H1 (cell line): ENCODE data around the gene MCF2L. TPM values are rescaled to one million over a fixed set of nuclear protein-coding genes. Genes with fewer than 3 reads are reported as not detected.

Experiments
- CTCF ChIA-PET: fragments of 300-600 bp; sonication (Branson Sonifier 250); formaldehyde crosslinking; loops from one replicate; lab custom pipeline; 2021; ENCODE audit not compliant: partially characterized antibody; lab: Charles Lee
- POLR2A ChIA-PET: fragments of 300-600 bp; sonication (Branson Sonifier 250); formaldehyde crosslinking; loops from one replicate; lab custom pipeline; 2021; ENCODE audit warnings: inconsistent platforms; ENCODE audit not compliant: partially characterized antibody; lab: Charles Lee
- DNase-seq, 2 experiments: peaks; one replicate each; pipeline versions ENCODE4 v3.0.0 to v3.0.0-alpha.2; 2010 to 2022; ENCODE audit warnings: low spot score in 2 of 2, low read depth in 1 of 2, mixed read lengths in 1 of 2
- FAIRE-seq: peaks from 2 replicates; lab custom pipeline; 2011; peaks lifted over from hg19 to GRCh38; lab: Jason Lieb, UNC
- H2AFZ ChIP-seq: 2 replicates; pipeline ENCODE4 v1.8.1; 2012; ENCODE audit warnings: low read length, inconsistent platforms
- H2AK5ac ChIP-seq: 2 replicates; pipeline ENCODE4 v1.6.1; 2013; ENCODE audit warnings: low read depth, low read length
- H2BK120ac ChIP-seq: replicated peaks from 2 replicates; pipeline ENCODE3; 2013; ENCODE audit warnings: low read depth, low read length, inconsistent platforms
- H2BK12ac ChIP-seq: 2 replicates; pipeline ENCODE4 v1.6.1; 2013; ENCODE audit warnings: low read depth, low read length
- H2BK15ac ChIP-seq: 2 replicates; pipeline ENCODE4 v1.6.1; 2013; ENCODE audit warnings: low read length
- H2BK20ac ChIP-seq: 2 replicates; pipeline ENCODE4 v1.6.1; 2013; ENCODE audit warnings: low read length
- H2BK5ac ChIP-seq: 2 replicates; pipeline ENCODE4 v1.6.1; 2013; ENCODE audit warnings: low read depth, low read length
- H3K14ac ChIP-seq: 2 replicates; pipeline ENCODE4 v1.6.1; 2013; ENCODE audit warnings: inconsistent platforms; ENCODE audit not compliant: insufficient read length
- H3K18ac ChIP-seq: 2 replicates; pipeline ENCODE4 v1.6.1; 2013; ENCODE audit warnings: low read length; ENCODE audit errors: extremely low read depth
- H3K23ac ChIP-seq: 2 replicates; pipeline ENCODE4 v1.6.1; 2013; ENCODE audit warnings: inconsistent platforms; ENCODE audit not compliant: insufficient read length
- H3K23me2 ChIP-seq: 2 replicates; pipeline ENCODE4 v1.6.1; 2013; ENCODE audit warnings: low read depth, low read length
- H3K27ac ChIP-seq: 2 replicates; pipeline ENCODE4 v1.6.1; 2011; ENCODE audit warnings: low read depth, low read length, inconsistent platforms
- H3K27me3 ChIP-seq, 4 experiments: replicated peaks in 1 of 4; 1 replicate in 1 of 4; 2 replicates in 3 of 4; pipeline versions ENCODE4 v1.6.1 to v1.8.1; 2011 to 2013; ENCODE audit warnings: low read length in 3 of 4, mild to moderate bottlenecking in 3 of 4, inconsistent platforms in 2 of 4, mixed read lengths in 2 of 4, moderate library complexity in 1 of 4; ENCODE audit not compliant: control insufficient read depth in 3 of 4, insufficient read depth in 3 of 4; ENCODE audit errors: extremely low read depth in 1 of 4
- H3K36me3 ChIP-seq, 4 experiments: 2 replicates each; pipeline versions ENCODE4 v1.6.1 to v1.8.1; 2011 to 2013; ENCODE audit warnings: mild to moderate bottlenecking in 4 of 4, low read length in 3 of 4, moderate library complexity in 2 of 4, control low read depth in 1 of 4, inconsistent platforms in 1 of 4; ENCODE audit not compliant: insufficient read depth in 4 of 4, control insufficient read depth in 2 of 4
- H3K4ac ChIP-seq: replicated peaks from 2 replicates; pipeline ENCODE3; 2013; ENCODE audit warnings: low read length, low read depth, mixed read lengths, inconsistent platforms; ENCODE audit not compliant: insufficient read length
- H3K4me1 ChIP-seq, 4 experiments: replicated peaks in 1 of 4; 1 replicate in 1 of 4; 2 replicates in 3 of 4; pipeline versions ENCODE4 v1.6.1 to v1.8.1; 2011 to 2013; ENCODE audit warnings: low read length in 3 of 4, inconsistent platforms in 2 of 4, mixed read lengths in 1 of 4; ENCODE audit not compliant: insufficient read depth in 4 of 4, control insufficient read depth in 3 of 4
- H3K4me2 ChIP-seq, 2 experiments: 2 replicates each; pipeline versions ENCODE4 v1.6.1 to v1.8.1; 2011 to 2013; ENCODE audit warnings: low read depth in 2 of 2, low read length in 2 of 2, control low read depth in 1 of 2, inconsistent platforms in 1 of 2, mild to moderate bottlenecking in 1 of 2; ENCODE audit not compliant: insufficient read depth in 1 of 2
- H3K4me3 ChIP-seq, 4 experiments: fragments of 200-600, 300-600 bp in 1 of 4; sonication (generic), shearing (Covaris generic), sonication (Bioruptor Twin) in 1 of 4; 2 replicates each; pipeline versions ENCODE4 v1.5.1 to v1.8.1; 2011 to 2016; ENCODE audit warnings: low read length in 4 of 4, low read depth in 3 of 4, control low read depth in 2 of 4, inconsistent platforms in 2 of 4, mild to moderate bottlenecking in 2 of 4, mixed read lengths in 1 of 4, moderate library complexity in 1 of 4; ENCODE audit not compliant: insufficient read depth in 2 of 4; ENCODE audit errors: extremely low read depth in 1 of 4
- H3K56ac ChIP-seq: replicated peaks from 2 replicates; pipeline ENCODE3; 2013; ENCODE audit warnings: low read depth, mild to moderate bottlenecking, mixed read lengths, low read length, inconsistent platforms; ENCODE audit not compliant: insufficient read length
- H3K79me1 ChIP-seq: 2 replicates; pipeline ENCODE4 v1.6.1; 2013; ENCODE audit warnings: low read depth, low read length, control low read depth
- H3K79me2 ChIP-seq, 2 experiments: 2 replicates each; pipeline versions ENCODE4 v1.6.1 to v1.8.1; 2012 to 2013; ENCODE audit warnings: low read length in 2 of 2, mild to moderate bottlenecking in 2 of 2, inconsistent platforms in 1 of 2; ENCODE audit not compliant: insufficient read depth in 2 of 2, control insufficient read depth in 1 of 2
- H3K9ac ChIP-seq, 4 experiments: replicated peaks in 1 of 4; 1 replicate in 1 of 4; 2 replicates in 3 of 4; pipeline versions ENCODE4 v1.6.1 to v1.8.1; 2011 to 2013; ENCODE audit warnings: low read depth in 3 of 4, low read length in 3 of 4, control low read depth in 2 of 4, mild to moderate bottlenecking in 2 of 4, moderate library complexity in 2 of 4, inconsistent platforms in 1 of 4; ENCODE audit errors: extremely low read depth in 1 of 4
- H3K9me3 ChIP-seq, 2 experiments: 2 replicates each; pipeline versions ENCODE4 v1.6.1 to v1.8.1; 2012 to 2013; ENCODE audit warnings: mild to moderate bottlenecking in 2 of 2, moderate library complexity in 2 of 2, control low read depth in 1 of 2, inconsistent platforms in 1 of 2, low read depth in 1 of 2, low read length in 1 of 2, mixed read lengths in 1 of 2; ENCODE audit not compliant: insufficient read depth in 2 of 2
- H4K20me1 ChIP-seq, 2 experiments: replicated peaks in 1 of 2; 2 replicates each; pipeline versions ENCODE3 to v1.8.1; 2011 to 2013; ENCODE audit warnings: inconsistent platforms in 2 of 2, low read length in 2 of 2, mild to moderate bottlenecking in 1 of 2; ENCODE audit not compliant: insufficient read depth in 2 of 2, control insufficient read depth in 1 of 2
- H4K5ac ChIP-seq: 2 replicates; pipeline ENCODE4 v1.6.1; 2013; ENCODE audit warnings: low read length, low read depth, mixed read lengths, inconsistent platforms; ENCODE audit not compliant: insufficient read length
- H4K8ac ChIP-seq: 2 replicates; pipeline ENCODE4 v1.8.0; 2013; ENCODE audit warnings: mild to moderate bottlenecking, moderate library complexity, low read length, inconsistent platforms; ENCODE audit not compliant: insufficient read depth; ENCODE audit errors: extremely low read depth
- H4K91ac ChIP-seq: replicated peaks from 2 replicates; pipeline ENCODE3; 2013; ENCODE audit warnings: low read length, mixed read lengths, inconsistent platforms; ENCODE audit not compliant: insufficient read length
- CEBPB ChIP-seq: IDR thresholded peaks from 2 replicates; pipeline ENCODE4 v1.6.1; 2012; ENCODE audit warnings: low read depth, low read length
- FOSL1 ChIP-seq: IDR thresholded peaks from 2 replicates; pipeline ENCODE4 v1.6.1; 2011; ENCODE audit warnings: mild to moderate bottlenecking, low read depth, low read length, moderate library complexity; ENCODE audit not compliant: insufficient read depth
- GABPA ChIP-seq: IDR thresholded peaks from 2 replicates; pipeline ENCODE4 v1.6.1; 2011; ENCODE audit warnings: mild to moderate bottlenecking, low read length, moderate library complexity, borderline replicate concordance; ENCODE audit not compliant: insufficient read depth
- KDM1A ChIP-seq: fragments of 200-600, 300-600 bp; sonication (generic); IDR thresholded peaks from 2 replicates; pipeline ENCODE4 v1.7.1; 2016; ENCODE audit warnings: mild to moderate bottlenecking, low read length, borderline replicate concordance
- KDM5A ChIP-seq: fragments of 200-600 bp; IDR thresholded peaks from 2 replicates; pipeline ENCODE4 v1.7.1; 2012; ENCODE audit warnings: mild to moderate bottlenecking, low read length, inconsistent platforms, mixed read lengths
- TCF12 ChIP-seq: IDR thresholded peaks from 2 replicates; pipeline ENCODE4 v1.6.1; 2011; ENCODE audit warnings: low read depth, mild to moderate bottlenecking, low read length
- WGBS, 2 experiments: shearing (Covaris generic) in 1 of 2; methylation state at CpG; one replicate each; pipeline versions ENCODE4 v1.1.6 to v1.1.7; 2013 to 2015; ENCODE audit warnings: low lambda C conversion rate in 2 of 2, mixed read lengths in 2 of 2, inconsistent platforms in 1 of 2, low coverage in 1 of 2, missing lambda C conversion rate in 1 of 2; ENCODE audit not compliant: insufficient replicate concordance in 2 of 2, insufficient coverage in 1 of 2, insufficient read length in 1 of 2; ENCODE audit errors: extremely low coverage in 1 of 2, missing lambda C conversion rate in 1 of 2; 5-methylcytosine and 5-hydroxymethylcytosine counted together
- polyA plus RNA-seq, 7 experiments: library from polyadenylated mRNA; depleted of rRNA in 3 of 7; stranded (reverse) in 5 of 7; unstranded in 2 of 7; fragments of >200 nt in 5 of 7; fragments of 200-250 nt in 2 of 7; gene quantifications; 1 replicate in 5 of 7; 2 replicates in 1 of 7; 4 replicates in 1 of 7; pipeline versions ENCODE4 v1.2.1 to v1.2.3, GENCODE V29; 2011 to 2013; ENCODE audit warnings: missing spikeins in 2 of 7, mixed read lengths in 2 of 7
- total RNA-seq: library from RNA; stranded (reverse); fragmentation: NEBNext Ultra II Directional; extraction: Animal tissue kit (Norgen Biotek cat#: 25700); gene quantifications from 2 replicates; pipeline ENCODE4 v1.2.1, GENCODE V29; 2021
- TF ChIP-seq, protein P1 (sequence below), 3 experiments: IDR thresholded peaks; 1 replicate in 2 of 3; 2 replicates in 1 of 3; pipeline versions ENCODE4 v1.5.1 to v1.6.1; 2011; ENCODE audit warnings: low read length in 3 of 3, mild to moderate bottlenecking in 3 of 3, inconsistent platforms in 2 of 3, low read depth in 1 of 3, moderate library complexity in 1 of 3; ENCODE audit not compliant: insufficient read depth in 1 of 3; ENCODE audit errors: control extremely low read depth in 1 of 3

Gene MCF2L
- total and polyA plus RNA-seq, 2 of the 8 experiments (the other 6 are each of a cell fraction or from before 2014, with no cell fraction given), result 10.1 to 24.4 TPM

DNA sequence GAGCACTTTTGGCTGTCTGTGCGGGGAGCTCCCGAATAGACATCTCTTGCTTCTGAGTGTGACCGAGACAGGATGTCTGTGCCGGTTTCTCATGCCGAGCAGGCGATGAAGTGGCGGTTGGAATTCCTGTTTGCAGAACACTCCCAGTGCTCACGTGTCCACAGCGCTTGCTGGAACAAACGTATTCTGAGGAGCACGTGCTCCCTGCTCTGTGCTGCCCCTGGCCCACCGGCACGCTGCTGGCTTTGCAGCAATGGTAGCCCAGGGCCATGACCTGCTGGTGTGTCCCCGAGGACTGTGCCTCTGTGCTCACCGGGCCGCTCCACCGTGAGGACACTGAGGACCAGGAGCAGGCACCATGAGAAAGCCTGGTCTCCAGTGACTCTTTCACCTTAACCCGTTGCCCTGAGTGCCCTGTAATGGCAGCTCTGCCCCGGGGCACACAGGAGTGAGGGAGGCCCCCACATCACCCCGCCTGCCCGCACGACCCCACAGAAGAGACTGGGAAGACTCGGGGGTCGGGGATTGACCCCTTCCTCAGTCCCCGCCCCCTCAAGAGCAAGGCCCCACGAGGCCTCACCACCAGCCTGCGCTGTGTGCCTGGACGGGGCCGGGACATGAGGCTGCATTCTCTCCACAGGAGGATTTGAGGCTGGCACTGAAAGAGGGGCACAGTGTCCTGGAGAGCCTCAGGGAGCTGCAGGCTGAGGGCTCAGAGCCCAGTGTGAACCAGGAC lies 96.6 kb downstream of the MCF2L start:
- no peak overlapping the region for H3K4ac ChIP-seq
- peaks cover 0 to 6% (median 0%) of the 10 kb centered on the region in 4 experiments; a peak in 2 of 7 replicates for H3K4me1 ChIP-seq
- no peaks in the 10 kb centered on the region for H3K36me3 ChIP-seq
- FAIRE-seq (no peak), DNase-seq (no peak)
- no peak overlapping the region for H3K14ac ChIP-seq
- no peak overlapping the region for H3K18ac ChIP-seq
- ChIA-PET POLR2A (interaction anchor here (0.6 to 0.7 kb wide), 2 partner anchors 42 to 295 kb away, joined by 3 read pairs; no protein-coding TSS in a partner anchor), CTCF (interaction anchor here (0.6 to 2.8 kb wide), 9 partner anchors 18 to 382 kb away, joined by 3 to 19 read pairs (median 4); no protein-coding TSS in a partner anchor)
- WGBS, 2 experiments, result 84% methylated on average over 23 of the region's 29 CpGs; no CpG with 5 or more reads in 1 of the 2 experiments
- H2AFZ ChIP-seq, result no peak overlapping the region
- H2BK5ac ChIP-seq, result no peak overlapping the region
- H4K5ac ChIP-seq, result no peak overlapping the region
- no peak overlapping the region for H3K27ac ChIP-seq
- H3K56ac ChIP-seq, result no peak overlapping the region
- no peak overlapping the region for H4K91ac ChIP-seq
- H3K27me3 ChIP-seq, result no peaks in the 10 kb centered on the region
- H2BK120ac ChIP-seq, result no peak overlapping the region
- H3K23ac ChIP-seq, result no peak overlapping the region
- H3K9ac ChIP-seq, result no peak overlapping the region
- H2BK15ac ChIP-seq, result no peak overlapping the region
- H3K79me1 ChIP-seq, result no peaks in the 10 kb centered on the region
- TF ChIP-seq, protein P1, sequence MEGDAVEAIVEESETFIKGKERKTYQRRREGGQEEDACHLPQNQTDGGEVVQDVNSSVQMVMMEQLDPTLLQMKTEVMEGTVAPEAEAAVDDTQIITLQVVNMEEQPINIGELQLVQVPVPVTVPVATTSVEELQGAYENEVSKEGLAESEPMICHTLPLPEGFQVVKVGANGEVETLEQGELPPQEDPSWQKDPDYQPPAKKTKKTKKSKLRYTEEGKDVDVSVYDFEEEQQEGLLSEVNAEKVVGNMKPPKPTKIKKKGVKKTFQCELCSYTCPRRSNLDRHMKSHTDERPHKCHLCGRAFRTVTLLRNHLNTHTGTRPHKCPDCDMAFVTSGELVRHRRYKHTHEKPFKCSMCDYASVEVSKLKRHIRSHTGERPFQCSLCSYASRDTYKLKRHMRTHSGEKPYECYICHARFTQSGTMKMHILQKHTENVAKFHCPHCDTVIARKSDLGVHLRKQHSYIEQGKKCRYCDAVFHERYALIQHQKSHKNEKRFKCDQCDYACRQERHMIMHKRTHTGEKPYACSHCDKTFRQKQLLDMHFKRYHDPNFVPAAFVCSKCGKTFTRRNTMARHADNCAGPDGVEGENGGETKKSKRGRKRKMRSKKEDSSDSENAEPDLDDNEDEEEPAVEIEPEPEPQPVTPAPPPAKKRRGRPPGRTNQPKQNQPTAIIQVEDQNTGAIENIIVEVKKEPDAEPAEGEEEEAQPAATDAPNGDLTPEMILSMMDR (IDR thresholded peaks at IDR 0.05; ENCODE audit: control extremely low read depth in 1 of 3, insufficient read depth in 1 of 3, low read depth in 1 of 3, low read length in 3 of 3), result no peak
- TF ChIP-seq KDM5A (no peak), TCF12 (no peak), GABPA (no peak), KDM1A (no peak), CEBPB (no peak), FOSL1 (no peak)
- peaks cover 0 to 1% of the 10 kb centered on the region in 2 experiments for H4K20me1 ChIP-seq
- H3K9me3 ChIP-seq, result no peaks in the 10 kb centered on the region
- no peak overlapping the region for H2BK12ac ChIP-seq
- H2AK5ac ChIP-seq, result no peak overlapping the region
- no peak overlapping the region for H3K4me3 ChIP-seq
- 0 out of 2 replicates have a peak, but pooled peaks cover 1% of the 10 kb centered on the region for H3K23me2 ChIP-seq
- H4K8ac ChIP-seq, result no peak overlapping the region
- no peaks in the 10 kb centered on the region for H3K79me2 ChIP-seq
- no peak overlapping the region for H3K4me2 ChIP-seq
- no peak overlapping the region for H2BK20ac ChIP-seq
